Mesenchymal stem cell (in vitro differentiated cells and primary cell): ENCODE measurements around the gene FBN2.

ENCODE experiments used
- DNase-seq: peaks from one replicate; pipeline ENCODE4 v3.0.0-alpha.2; 2013
- H2AFZ ChIP-seq: one replicate; pipeline ENCODE4 v1.6.1; 2013; ENCODE audit warnings: low read depth, mild to moderate bottlenecking, control low read depth, inconsistent platforms, low read length, moderate library complexity
- H2AK5ac ChIP-seq: 2 replicates; pipeline ENCODE4 v1.6.1; 2013; ENCODE audit warnings: low read length, moderate library complexity, mild to moderate bottlenecking, inconsistent platforms; ENCODE audit not compliant: severe bottlenecking
- H2BK120ac ChIP-seq: one replicate; pipeline ENCODE4 v1.6.1; 2013; ENCODE audit warnings: low read depth, mild to moderate bottlenecking, inconsistent platforms, low read length, moderate library complexity
- H2BK12ac ChIP-seq, 2 experiments: one replicate each; pipeline ENCODE4 v1.6.1; 2013; ENCODE audit warnings: inconsistent platforms in 2 of 2, low read length in 2 of 2, mild to moderate bottlenecking in 2 of 2, moderate library complexity in 2 of 2, control low read depth in 1 of 2
- H2BK15ac ChIP-seq: one replicate; pipeline ENCODE4 v1.6.1; 2013; ENCODE audit warnings: mild to moderate bottlenecking, low read depth, inconsistent platforms; ENCODE audit not compliant: poor library complexity, severe bottlenecking
- H2BK5ac ChIP-seq: 2 replicates; pipeline ENCODE4 v1.6.1; 2013; ENCODE audit warnings: low read depth, mild to moderate bottlenecking, low read length, control low read depth, inconsistent platforms; ENCODE audit not compliant: poor library complexity, severe bottlenecking
- H3K14ac ChIP-seq, 2 experiments: one replicate each; pipeline ENCODE4 v1.6.1; 2013; ENCODE audit warnings: inconsistent platforms in 2 of 2, low read length in 2 of 2, control low read depth in 1 of 2, mild to moderate bottlenecking in 1 of 2, moderate library complexity in 1 of 2
- H3K18ac ChIP-seq, 2 experiments: one replicate each; pipeline ENCODE4 v1.6.1; 2013; ENCODE audit warnings: inconsistent platforms in 2 of 2, low read length in 2 of 2, control low read depth in 1 of 2, low read depth in 1 of 2, mild to moderate bottlenecking in 1 of 2
- H3K23ac ChIP-seq, 2 experiments: one replicate each; pipeline ENCODE4 v1.6.1; 2013; ENCODE audit warnings: inconsistent platforms in 2 of 2, low read length in 2 of 2, mild to moderate bottlenecking in 2 of 2, moderate library complexity in 2 of 2, control low read depth in 1 of 2
- H3K27ac ChIP-seq: 2 replicates; pipeline ENCODE4 v1.5.1; 2013; ENCODE audit warnings: mild to moderate bottlenecking, moderate library complexity, low read length, control low read depth, inconsistent platforms; ENCODE audit not compliant: poor library complexity, severe bottlenecking
- H3K27me3 ChIP-seq, 2 experiments: 2 replicates each; pipeline versions ENCODE4 v1.6.1 to v1.7.0; 2013; ENCODE audit warnings: low read length in 2 of 2, mild to moderate bottlenecking in 2 of 2, moderate library complexity in 2 of 2, control low read depth in 1 of 2, inconsistent platforms in 1 of 2; ENCODE audit not compliant: control insufficient read depth in 1 of 2, insufficient read depth in 1 of 2
- H3K36me3 ChIP-seq, 2 experiments: 2 replicates each; pipeline versions ENCODE4 v1.6.1 to v1.7.0; 2013; ENCODE audit warnings: low read length in 2 of 2, control low read depth in 1 of 2, inconsistent platforms in 1 of 2, low read depth in 1 of 2, mild to moderate bottlenecking in 1 of 2; ENCODE audit not compliant: insufficient read depth in 2 of 2, control insufficient read depth in 1 of 2
- H3K4ac ChIP-seq, 2 experiments: one replicate each; pipeline ENCODE4 v1.6.1; 2013; ENCODE audit warnings: inconsistent platforms in 2 of 2, low read length in 2 of 2, mild to moderate bottlenecking in 2 of 2, moderate library complexity in 2 of 2, control low read depth in 1 of 2, low read depth in 1 of 2
- H3K4me1 ChIP-seq: 2 replicates; pipeline ENCODE4 v1.6.1; 2013; ENCODE audit warnings: low read depth, low read length, control low read depth; ENCODE audit not compliant: control insufficient read depth, insufficient read depth
- H3K4me2 ChIP-seq: 2 replicates; pipeline ENCODE4 v1.6.1; 2013; ENCODE audit warnings: low read length, mild to moderate bottlenecking, inconsistent platforms; ENCODE audit not compliant: poor library complexity, severe bottlenecking
- H3K4me3 ChIP-seq, 2 experiments: 2 replicates each; pipeline versions ENCODE4 v1.5.1 to v1.7.0; 2013; ENCODE audit warnings: low read length in 2 of 2, mild to moderate bottlenecking in 2 of 2, control low read depth in 1 of 2, low read depth in 1 of 2; ENCODE audit not compliant: insufficient read depth in 1 of 2
- H3K79me1 ChIP-seq: replicated peaks from 2 replicates; pipeline ENCODE4 v1.6.1; 2013; ENCODE audit warnings: mild to moderate bottlenecking, control low read depth, low read length, inconsistent platforms; ENCODE audit not compliant: poor library complexity, severe bottlenecking
- H3K9ac ChIP-seq: 2 replicates; pipeline ENCODE4 v1.7.0; 2013; ENCODE audit warnings: mild to moderate bottlenecking, low read length, moderate library complexity
- H3K9me3 ChIP-seq: 2 replicates; pipeline ENCODE4 v1.7.0; 2013; ENCODE audit warnings: mild to moderate bottlenecking, low read length; ENCODE audit not compliant: control insufficient read depth
- H4K8ac ChIP-seq: one replicate; pipeline ENCODE4 v1.6.1; 2013; ENCODE audit warnings: inconsistent platforms, mild to moderate bottlenecking, low read length, moderate library complexity
- H4K91ac ChIP-seq: one replicate; pipeline ENCODE4 v1.6.1; 2013; ENCODE audit warnings: mild to moderate bottlenecking, low read length, inconsistent platforms
- WGBS: methylation state at CpG from one replicate; pipeline ENCODE4 v1.1.7; 2013; ENCODE audit warnings: mixed read lengths; 5-methylcytosine and 5-hydroxymethylcytosine counted together

Gene FBN2

GRCh38 chr5:128254789-128255188 is 283.3 kb downstream of the FBN2 start:
- H3K4me1 ChIP-seq = no peaks in the 10 kb centered on the region
- H3K23ac ChIP-seq = no peak overlapping the region
- H3K4me2 ChIP-seq = no peak overlapping the region
- H4K8ac ChIP-seq = no peak overlapping the region
- H3K36me3 ChIP-seq = peaks cover 8 to 15% of the 10 kb centered on the region in 2 experiments
- H3K9ac ChIP-seq = no peak overlapping the region
- H2AFZ ChIP-seq = no peak overlapping the region
- H3K4me3 ChIP-seq = no peak overlapping the region
- no peaks in the 10 kb centered on the region for H3K9me3 ChIP-seq
- H2BK15ac ChIP-seq = no peak overlapping the region
- no peaks in the 10 kb centered on the region for H3K79me1 ChIP-seq
- no peak overlapping the region for H3K14ac ChIP-seq
- no peak overlapping the region for H2BK12ac ChIP-seq
- H3K27me3 ChIP-seq = no peaks in the 10 kb centered on the region
- no peak overlapping the region for H2BK5ac ChIP-seq
- no peak for DNase-seq
- no peak overlapping the region for H3K27ac ChIP-seq
- H2BK120ac ChIP-seq = no peak overlapping the region
- no peak overlapping the region for H3K18ac ChIP-seq
- H3K4ac ChIP-seq = no peak overlapping the region
- 89% methylated on average over 1 of the region's 1 CpG for WGBS
- no peak overlapping the region for H2AK5ac ChIP-seq
- no peak overlapping the region for H4K91ac ChIP-seq

GRCh38 chr5:128253880-128254279 is 284.2 kb downstream of the FBN2 start:
- Histone ChIP-seq H3K14ac (no peak overlapping the region), H4K91ac (no peak overlapping the region)

GRCh38 chr5:128253161-128253560 is 284.9 kb downstream of the FBN2 start:
- no peak overlapping the region for H2BK5ac ChIP-seq
- no peak overlapping the region for H4K91ac ChIP-seq
- no peak overlapping the region for H2AFZ ChIP-seq
- H3K4me3 ChIP-seq = no peak overlapping the region
- no peak overlapping the region for H3K18ac ChIP-seq
- no peak for DNase-seq
- no peaks in the 10 kb centered on the region for H3K9me3 ChIP-seq
- 96% methylated on average over 5 of the region's 5 CpGs for WGBS
- no peaks in the 10 kb centered on the region for H3K27me3 ChIP-seq
- no peak overlapping the region for H3K4me2 ChIP-seq
- peak overlapping the region; percentile 43 for H3K9ac ChIP-seq
- H3K4ac ChIP-seq = no peak overlapping the region
- H3K14ac ChIP-seq = no peak overlapping the region
- no peak overlapping the region for H3K27ac ChIP-seq
- H3K4me1 ChIP-seq = no peaks in the 10 kb centered on the region
- no peak overlapping the region for H2AK5ac ChIP-seq
- no peaks in the 10 kb centered on the region for H3K79me1 ChIP-seq
- H2BK15ac ChIP-seq = no peak overlapping the region
- no peak overlapping the region for H4K8ac ChIP-seq
- H3K23ac ChIP-seq = no peak overlapping the region
- H2BK12ac ChIP-seq = no peak overlapping the region
- H2BK120ac ChIP-seq = no peak overlapping the region
- H3K36me3 ChIP-seq = peaks cover 0 to 6% of the 10 kb centered on the region in 2 experiments

More at GRCh38 chr5:128253880-128254279, 284.2 kb downstream of the FBN2 start:
- H3K23ac ChIP-seq = no peak overlapping the region
- no peaks in the 10 kb centered on the region for H3K79me1 ChIP-seq
- WGBS = 83% methylated on average over 7 of the region's 7 CpGs
- H3K18ac ChIP-seq = no peak overlapping the region
- H2BK15ac ChIP-seq = no peak overlapping the region
- H3K4ac ChIP-seq = no peak overlapping the region
- peaks cover 4 to 11% of the 10 kb centered on the region in 2 experiments for H3K36me3 ChIP-seq
- no peak overlapping the region for H3K4me2 ChIP-seq
- H4K8ac ChIP-seq = no peak overlapping the region
- no peak overlapping the region for H2BK120ac ChIP-seq
- no peak overlapping the region for H3K27ac ChIP-seq
- H3K9me3 ChIP-seq = no peaks in the 10 kb centered on the region
- no peak overlapping the region for H2AK5ac ChIP-seq
- H3K9ac ChIP-seq = no peak overlapping the region
- no peak overlapping the region for H3K4me3 ChIP-seq
- no peak for DNase-seq
- no peak overlapping the region for H2BK5ac ChIP-seq
- H3K27me3 ChIP-seq = no peaks in the 10 kb centered on the region
- no peaks in the 10 kb centered on the region for H3K4me1 ChIP-seq
- no peak overlapping the region for H2AFZ ChIP-seq
- H2BK12ac ChIP-seq = no peak overlapping the region

- Histone ChIP-seq H3K9me3 (no peaks in the 10 kb centered on the region), H2AK5ac (no peak overlapping the region), H3K9ac (peak overlapping the region; percentile 43), H3K23ac (no peak overlapping the region), H3K4me1 (no peaks in the 10 kb centered on the region), H4K91ac (no peak overlapping the region), H2BK5ac (no peak overlapping the region), H3K4ac (no peak overlapping the region), H3K4me3 (no peak overlapping the region), H3K36me3 (peaks cover 0 to 3% of the 10 kb centered on the region in 2 experiments), H4K8ac (no peak overlapping the region), H3K4me2 (no peak overlapping the region), H3K79me1 (no peaks in the 10 kb centered on the region), H3K27me3 (no peaks in the 10 kb centered on the region), H3K18ac (no peak overlapping the region), H3K14ac (no peak overlapping the region), H2BK15ac (no peak overlapping the region), H3K27ac (no peak overlapping the region), H2AFZ (no peak overlapping the region), H2BK120ac (no peak overlapping the region), H2BK12ac (no peak overlapping the region)
- no CpG with 5 or more reads among the region's 2 CpGs for WGBS
- DNase-seq = peak; percentile 60
Measured at GRCh38 chr5:128252756-128253155, 285.3 kb downstream of the FBN2 start.
